ENCODE results near the gene CCDC7.

DNA sequence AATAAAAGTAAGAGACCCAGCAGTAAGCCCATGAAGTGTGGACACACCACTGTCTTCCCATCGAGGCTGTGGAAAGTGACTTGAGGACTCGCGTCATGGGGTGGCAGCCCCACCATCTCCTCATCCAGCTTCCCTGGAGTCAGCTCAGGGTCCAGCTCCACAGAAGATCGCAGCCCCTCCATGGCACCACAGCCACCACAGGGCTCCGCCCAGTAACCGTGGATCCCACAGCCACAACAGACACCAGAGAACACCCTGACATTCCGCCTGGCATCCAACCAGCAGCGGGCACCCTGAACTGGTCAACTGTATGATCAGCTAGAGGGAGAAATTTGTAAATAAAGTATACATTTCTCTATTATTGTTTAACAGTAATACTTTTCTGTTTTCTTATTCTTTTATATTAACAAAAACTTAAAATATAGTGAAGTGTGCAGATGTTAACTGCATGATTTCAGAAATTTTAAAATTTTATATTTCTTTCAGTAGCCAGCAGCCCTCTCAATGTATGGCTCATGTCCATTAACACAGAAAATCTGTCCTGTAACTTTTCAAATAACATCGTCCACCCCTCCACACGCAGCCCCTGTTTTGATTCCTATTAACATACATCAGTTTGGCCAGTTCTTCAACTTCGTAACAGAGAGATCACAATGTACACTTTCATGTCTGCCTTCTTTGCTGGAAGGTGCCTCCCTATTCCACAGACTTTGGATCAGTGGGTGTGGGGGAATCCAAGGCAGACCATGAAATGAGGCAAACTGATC is 442.4 kb downstream of the CCDC7 start:
- TF ChIP-seq, protein P1, sequence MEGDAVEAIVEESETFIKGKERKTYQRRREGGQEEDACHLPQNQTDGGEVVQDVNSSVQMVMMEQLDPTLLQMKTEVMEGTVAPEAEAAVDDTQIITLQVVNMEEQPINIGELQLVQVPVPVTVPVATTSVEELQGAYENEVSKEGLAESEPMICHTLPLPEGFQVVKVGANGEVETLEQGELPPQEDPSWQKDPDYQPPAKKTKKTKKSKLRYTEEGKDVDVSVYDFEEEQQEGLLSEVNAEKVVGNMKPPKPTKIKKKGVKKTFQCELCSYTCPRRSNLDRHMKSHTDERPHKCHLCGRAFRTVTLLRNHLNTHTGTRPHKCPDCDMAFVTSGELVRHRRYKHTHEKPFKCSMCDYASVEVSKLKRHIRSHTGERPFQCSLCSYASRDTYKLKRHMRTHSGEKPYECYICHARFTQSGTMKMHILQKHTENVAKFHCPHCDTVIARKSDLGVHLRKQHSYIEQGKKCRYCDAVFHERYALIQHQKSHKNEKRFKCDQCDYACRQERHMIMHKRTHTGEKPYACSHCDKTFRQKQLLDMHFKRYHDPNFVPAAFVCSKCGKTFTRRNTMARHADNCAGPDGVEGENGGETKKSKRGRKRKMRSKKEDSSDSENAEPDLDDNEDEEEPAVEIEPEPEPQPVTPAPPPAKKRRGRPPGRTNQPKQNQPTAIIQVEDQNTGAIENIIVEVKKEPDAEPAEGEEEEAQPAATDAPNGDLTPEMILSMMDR (conservative IDR thresholded peaks at IDR 0.05; ENCODE audit: low read depth in 2 of 2), result no peak
- TF ChIP-seq EZH2 (IDR thresholded peaks at IDR 0.05; ENCODE audit: low read depth, unreplicated experiment), result no peak
- TF ChIP-seq JUNB (IDR thresholded peaks at IDR 0.05; ENCODE audit: unreplicated experiment), result no peak
- TF ChIP-seq POLR2AphosphoS5 (IDR thresholded peaks at IDR 0.05; ENCODE audit: low read depth), result no peak
- no peak for TF ChIP-seq CREB1 (CRISPR knock-in tag; IDR thresholded peaks at IDR 0.05; ENCODE audit: low read depth)
- TF ChIP-seq NANOG (IDR thresholded peaks at IDR 0.05; ENCODE audit: borderline replicate concordance), result no peak
- TF ChIP-seq, protein P2, sequence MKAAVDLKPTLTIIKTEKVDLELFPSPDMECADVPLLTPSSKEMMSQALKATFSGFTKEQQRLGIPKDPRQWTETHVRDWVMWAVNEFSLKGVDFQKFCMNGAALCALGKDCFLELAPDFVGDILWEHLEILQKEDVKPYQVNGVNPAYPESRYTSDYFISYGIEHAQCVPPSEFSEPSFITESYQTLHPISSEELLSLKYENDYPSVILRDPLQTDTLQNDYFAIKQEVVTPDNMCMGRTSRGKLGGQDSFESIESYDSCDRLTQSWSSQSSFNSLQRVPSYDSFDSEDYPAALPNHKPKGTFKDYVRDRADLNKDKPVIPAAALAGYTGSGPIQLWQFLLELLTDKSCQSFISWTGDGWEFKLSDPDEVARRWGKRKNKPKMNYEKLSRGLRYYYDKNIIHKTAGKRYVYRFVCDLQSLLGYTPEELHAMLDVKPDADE (IDR thresholded peaks at IDR 0.05), result no peak
- no peak for TF ChIP-seq EZH2phosphoT487 (IDR thresholded peaks at IDR 0.05; ENCODE audit: unreplicated experiment)
- TF ChIP-seq, protein P3, sequence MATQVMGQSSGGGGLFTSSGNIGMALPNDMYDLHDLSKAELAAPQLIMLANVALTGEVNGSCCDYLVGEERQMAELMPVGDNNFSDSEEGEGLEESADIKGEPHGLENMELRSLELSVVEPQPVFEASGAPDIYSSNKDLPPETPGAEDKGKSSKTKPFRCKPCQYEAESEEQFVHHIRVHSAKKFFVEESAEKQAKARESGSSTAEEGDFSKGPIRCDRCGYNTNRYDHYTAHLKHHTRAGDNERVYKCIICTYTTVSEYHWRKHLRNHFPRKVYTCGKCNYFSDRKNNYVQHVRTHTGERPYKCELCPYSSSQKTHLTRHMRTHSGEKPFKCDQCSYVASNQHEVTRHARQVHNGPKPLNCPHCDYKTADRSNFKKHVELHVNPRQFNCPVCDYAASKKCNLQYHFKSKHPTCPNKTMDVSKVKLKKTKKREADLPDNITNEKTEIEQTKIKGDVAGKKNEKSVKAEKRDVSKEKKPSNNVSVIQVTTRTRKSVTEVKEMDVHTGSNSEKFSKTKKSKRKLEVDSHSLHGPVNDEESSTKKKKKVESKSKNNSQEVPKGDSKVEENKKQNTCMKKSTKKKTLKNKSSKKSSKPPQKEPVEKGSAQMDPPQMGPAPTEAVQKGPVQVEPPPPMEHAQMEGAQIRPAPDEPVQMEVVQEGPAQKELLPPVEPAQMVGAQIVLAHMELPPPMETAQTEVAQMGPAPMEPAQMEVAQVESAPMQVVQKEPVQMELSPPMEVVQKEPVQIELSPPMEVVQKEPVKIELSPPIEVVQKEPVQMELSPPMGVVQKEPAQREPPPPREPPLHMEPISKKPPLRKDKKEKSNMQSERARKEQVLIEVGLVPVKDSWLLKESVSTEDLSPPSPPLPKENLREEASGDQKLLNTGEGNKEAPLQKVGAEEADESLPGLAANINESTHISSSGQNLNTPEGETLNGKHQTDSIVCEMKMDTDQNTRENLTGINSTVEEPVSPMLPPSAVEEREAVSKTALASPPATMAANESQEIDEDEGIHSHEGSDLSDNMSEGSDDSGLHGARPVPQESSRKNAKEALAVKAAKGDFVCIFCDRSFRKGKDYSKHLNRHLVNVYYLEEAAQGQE (IDR thresholded peaks at IDR 0.05; ENCODE audit: unreplicated experiment), result no peak
- no peak for TF ChIP-seq ZNF331 (CRISPR knock-in tag; IDR thresholded peaks at IDR 0.05; ENCODE audit: low read depth)
- no peak for TF ChIP-seq STAT1 (IDR thresholded peaks at IDR 0.05; ENCODE audit: unreplicated experiment)

All from GM23338 (cell line).